Astrocyte (in vitro differentiated cells and primary cell): Measurements from ENCODE around the gene ST6GALNAC6. TPM values are rescaled to one million over a fixed set of nuclear protein-coding genes. Genes with fewer than 3 reads are reported as not detected.

Experiments used
- DNase-seq: peaks from one replicate; pipeline ENCODE4 v3.0.0-alpha.2; 2010; ENCODE audit warnings: low read depth
- FAIRE-seq: peaks from 2 replicates; lab custom pipeline; 2011; peaks lifted over from hg19 to GRCh38; lab: Jason Lieb, UNC
- H2AFZ ChIP-seq: 2 replicates; pipeline ENCODE4 v1.6.0; 2012; ENCODE audit warnings: low read depth, low read length, inconsistent platforms
- H3K27ac ChIP-seq: 2 replicates; pipeline ENCODE4 v1.5.1; 2011; ENCODE audit warnings: low read depth, low read length, inconsistent platforms
- H3K27me3 ChIP-seq: 2 replicates; pipeline ENCODE4 v1.6.0; 2011; ENCODE audit warnings: low read length, inconsistent platforms; ENCODE audit not compliant: insufficient read depth
- H3K36me3 ChIP-seq: 2 replicates; pipeline ENCODE4 v1.5.1; 2011; ENCODE audit warnings: low read length, inconsistent platforms; ENCODE audit not compliant: insufficient read depth
- H3K4me1 ChIP-seq: 2 replicates; pipeline ENCODE4 v1.5.1; 2011; ENCODE audit warnings: low read length, inconsistent platforms; ENCODE audit not compliant: insufficient read depth
- H3K4me2 ChIP-seq: 2 replicates; pipeline ENCODE4 v1.6.0; 2012; ENCODE audit warnings: low read length, inconsistent platforms
- H3K4me3 ChIP-seq: 2 replicates; pipeline ENCODE4 v1.5.1; 2011; ENCODE audit warnings: low read depth, mild to moderate bottlenecking, low read length, inconsistent platforms; ENCODE audit not compliant: insufficient read depth
- H3K79me2 ChIP-seq: 2 replicates; pipeline ENCODE4 v1.6.0; 2012; ENCODE audit warnings: mild to moderate bottlenecking, low read length, inconsistent platforms; ENCODE audit not compliant: insufficient read depth
- H3K9ac ChIP-seq: 2 replicates; pipeline ENCODE4 v1.6.0; 2012; ENCODE audit warnings: mild to moderate bottlenecking, low read length, inconsistent platforms
- H3K9me3 ChIP-seq: 2 replicates; pipeline ENCODE4 v1.5.1; 2012; ENCODE audit warnings: low read depth, mild to moderate bottlenecking, low read length, inconsistent platforms; ENCODE audit not compliant: insufficient read depth
- H4K20me1 ChIP-seq: 2 replicates; pipeline ENCODE4 v1.6.0; 2012; ENCODE audit warnings: low read length, inconsistent platforms; ENCODE audit not compliant: insufficient read depth
- H3K27ac Mint-ChIP-seq: one replicate; pipeline ENCODE4 v1.8.0; 2021; ENCODE audit warnings: mild to moderate bottlenecking, mixed read lengths; ENCODE audit not compliant: unreplicated experiment
- H3K27me3 Mint-ChIP-seq: one replicate; pipeline ENCODE4 v1.8.0; 2021; ENCODE audit warnings: low read depth, mixed read lengths; ENCODE audit not compliant: unreplicated experiment
- H3K36me3 Mint-ChIP-seq: one replicate; pipeline ENCODE4 v1.8.0; 2021; ENCODE audit warnings: low read depth, mixed read lengths; ENCODE audit not compliant: unreplicated experiment
- H3K4me1 Mint-ChIP-seq: one replicate; pipeline ENCODE4 v1.8.0; 2021; ENCODE audit warnings: low read depth, mixed read lengths; ENCODE audit not compliant: unreplicated experiment
- H3K4me3 Mint-ChIP-seq: one replicate; pipeline ENCODE4 v1.8.0; 2021; ENCODE audit warnings: mild to moderate bottlenecking, moderate library complexity, mixed read lengths; ENCODE audit not compliant: unreplicated experiment
- H3K9me3 Mint-ChIP-seq: one replicate; pipeline ENCODE4 v1.8.0; 2021; ENCODE audit warnings: mild to moderate bottlenecking, mixed read lengths; ENCODE audit not compliant: unreplicated experiment
- EZH2 ChIP-seq: IDR thresholded peaks from 2 replicates; pipeline ENCODE4 v1.6.1; 2012; ENCODE audit warnings: mild to moderate bottlenecking, low read length, inconsistent platforms; ENCODE audit not compliant: insufficient read depth
- total RNA-seq: library from RNA; stranded (reverse); gene quantifications from 2 replicates; pipeline ENCODE4 v1.2.1, GENCODE V29; 2021
- TF ChIP-seq, protein P1 (sequence below): IDR thresholded peaks from 2 replicates; pipeline ENCODE4 v1.5.1; 2011; ENCODE audit warnings: low read depth, mild to moderate bottlenecking, inconsistent platforms, low read length, moderate library complexity; ENCODE audit not compliant: insufficient read depth

Gene ST6GALNAC6
- total RNA-seq, 1 donor from 2014 or later, result 30.4 TPM

DNA sequence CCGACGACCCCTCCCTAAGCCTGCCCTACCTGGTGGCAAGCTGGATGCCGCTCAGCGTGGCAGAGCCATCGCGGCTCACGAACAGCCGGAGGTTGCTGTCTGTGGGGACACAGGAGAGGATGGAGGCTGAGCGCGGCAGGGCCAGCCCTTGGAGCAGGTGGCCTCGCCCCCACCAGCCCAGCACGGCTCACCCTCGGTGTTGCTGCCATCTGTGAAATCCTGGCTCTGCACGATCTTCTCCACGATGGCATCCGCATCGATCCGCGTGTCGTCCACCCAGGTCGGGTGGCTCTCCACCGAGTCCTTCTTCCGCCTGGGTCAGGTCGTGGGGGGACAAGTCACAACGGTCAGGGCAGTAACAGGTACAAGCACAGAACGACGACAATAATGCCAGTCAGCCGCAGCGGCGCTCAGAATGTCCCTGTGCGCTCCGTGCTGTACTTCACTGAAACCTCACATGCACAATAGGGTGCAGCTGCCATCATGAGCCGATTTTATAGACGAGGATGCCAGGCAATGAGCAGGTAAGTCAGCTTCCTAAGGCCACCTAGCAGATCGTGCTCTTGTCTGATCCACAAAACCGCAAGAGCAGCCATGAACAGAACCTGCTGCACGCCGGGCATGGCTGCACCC is 45.3 kb upstream of the ST6GALNAC6 start:
- no peaks in the 10 kb centered on the region for H3K27me3 Mint-ChIP-seq
- DNase-seq (no peak), FAIRE-seq (no peak)
- no peak overlapping the region for H2AFZ ChIP-seq
- H3K4me2 ChIP-seq, result no peak overlapping the region
- no peaks in the 10 kb centered on the region for H3K4me1 ChIP-seq
- no peak overlapping the region for H3K27ac ChIP-seq
- no peaks in the 10 kb centered on the region for H3K9me3 Mint-ChIP-seq
- no peaks in the 10 kb centered on the region for H3K27me3 ChIP-seq
- peaks cover 17% of the 10 kb centered on the region for H4K20me1 ChIP-seq
- H3K27ac Mint-ChIP-seq, result no peak overlapping the region
- H3K36me3 Mint-ChIP-seq, result peaks cover 7% of the 10 kb centered on the region
- no peaks in the 10 kb centered on the region for H3K79me2 ChIP-seq
- H3K36me3 ChIP-seq, result no peaks in the 10 kb centered on the region
- H3K4me3 Mint-ChIP-seq, result no peak overlapping the region
- no peaks in the 10 kb centered on the region for H3K9me3 ChIP-seq
- no peak for TF ChIP-seq EZH2
- TF ChIP-seq, protein P1, sequence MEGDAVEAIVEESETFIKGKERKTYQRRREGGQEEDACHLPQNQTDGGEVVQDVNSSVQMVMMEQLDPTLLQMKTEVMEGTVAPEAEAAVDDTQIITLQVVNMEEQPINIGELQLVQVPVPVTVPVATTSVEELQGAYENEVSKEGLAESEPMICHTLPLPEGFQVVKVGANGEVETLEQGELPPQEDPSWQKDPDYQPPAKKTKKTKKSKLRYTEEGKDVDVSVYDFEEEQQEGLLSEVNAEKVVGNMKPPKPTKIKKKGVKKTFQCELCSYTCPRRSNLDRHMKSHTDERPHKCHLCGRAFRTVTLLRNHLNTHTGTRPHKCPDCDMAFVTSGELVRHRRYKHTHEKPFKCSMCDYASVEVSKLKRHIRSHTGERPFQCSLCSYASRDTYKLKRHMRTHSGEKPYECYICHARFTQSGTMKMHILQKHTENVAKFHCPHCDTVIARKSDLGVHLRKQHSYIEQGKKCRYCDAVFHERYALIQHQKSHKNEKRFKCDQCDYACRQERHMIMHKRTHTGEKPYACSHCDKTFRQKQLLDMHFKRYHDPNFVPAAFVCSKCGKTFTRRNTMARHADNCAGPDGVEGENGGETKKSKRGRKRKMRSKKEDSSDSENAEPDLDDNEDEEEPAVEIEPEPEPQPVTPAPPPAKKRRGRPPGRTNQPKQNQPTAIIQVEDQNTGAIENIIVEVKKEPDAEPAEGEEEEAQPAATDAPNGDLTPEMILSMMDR, result no peak
- no peak overlapping the region for H3K4me3 ChIP-seq
- no peak overlapping the region for H3K9ac ChIP-seq
- H3K4me1 Mint-ChIP-seq, result no peaks in the 10 kb centered on the region

DNA sequence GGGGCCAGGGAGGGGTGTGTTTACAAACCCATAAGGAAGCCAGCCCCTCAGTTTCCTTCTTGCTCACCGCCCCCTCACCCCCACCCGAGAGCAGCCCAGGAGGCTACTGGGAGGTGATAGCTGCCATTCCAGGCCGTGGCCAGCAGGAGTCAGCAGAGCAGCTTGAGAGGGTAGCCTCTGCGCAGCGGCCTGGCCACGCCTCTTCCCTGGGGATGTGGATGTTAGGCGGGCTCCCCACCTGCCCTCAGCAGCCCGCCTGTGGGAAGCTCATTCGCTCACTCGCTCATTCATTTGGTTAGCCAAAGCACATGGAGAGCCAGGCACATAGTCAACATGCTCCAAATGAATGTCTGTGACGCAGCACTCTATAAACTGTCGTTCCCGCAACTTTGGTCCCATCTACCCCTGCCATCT is 44.3 kb upstream of the ST6GALNAC6 start:
- Mint-ChIP-seq H3K4me1 (no peaks in the 10 kb centered on the region), H3K27me3 (no peaks in the 10 kb centered on the region), H3K4me3 (no peak overlapping the region), H3K9me3 (no peaks in the 10 kb centered on the region), H3K27ac (no peak overlapping the region), H3K36me3 (peaks cover 7% of the 10 kb centered on the region)
- Histone ChIP-seq H3K9me3 (no peaks in the 10 kb centered on the region), H3K9ac (no peak overlapping the region), H3K4me1 (no peaks in the 10 kb centered on the region), H3K27ac (no peak overlapping the region), H4K20me1 (peaks cover 14% of the 10 kb centered on the region), H3K4me3 (no peak overlapping the region), H3K79me2 (no peaks in the 10 kb centered on the region), H3K27me3 (no peaks in the 10 kb centered on the region), H3K4me2 (no peak overlapping the region), H2AFZ (no peak overlapping the region), H3K36me3 (no peaks in the 10 kb centered on the region)
- FAIRE-seq, result no peak
- no peak for TF ChIP-seq EZH2
- TF ChIP-seq, protein P1, result peak; percentile 63
- no peak for DNase-seq

DNA sequence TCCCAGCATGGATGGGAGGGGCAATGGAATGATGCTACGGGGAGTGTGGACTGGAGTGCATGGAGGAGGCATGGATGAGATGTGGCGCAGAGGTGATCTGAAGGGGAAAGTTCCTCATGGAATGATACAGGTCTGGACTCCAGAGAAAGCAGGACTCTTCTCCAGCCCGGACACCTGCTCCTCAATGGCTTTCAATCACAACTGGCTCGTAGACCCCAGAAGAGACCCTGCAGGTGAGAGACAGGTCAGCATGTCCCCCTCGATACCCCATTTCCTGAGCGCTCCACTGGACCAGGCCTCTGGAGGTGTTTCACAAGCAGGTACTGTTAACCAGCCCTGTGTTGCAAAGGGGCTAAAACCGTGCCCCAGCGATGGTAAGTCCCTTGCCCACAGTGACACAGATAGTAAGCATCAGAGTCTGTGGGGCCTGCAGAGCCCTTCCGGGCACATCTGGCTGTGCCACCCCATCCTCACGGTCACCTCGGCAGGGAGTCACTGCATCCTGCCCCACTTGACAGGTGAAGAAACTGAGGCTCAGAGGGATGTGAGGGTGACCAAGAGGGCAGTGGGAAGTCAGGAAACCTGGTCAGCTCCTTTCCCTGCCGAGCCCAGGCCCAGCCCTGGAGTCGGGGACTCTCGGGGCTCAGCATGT is 43.7 kb upstream of the ST6GALNAC6 start:
- H4K20me1 ChIP-seq, result peaks cover 14% of the 10 kb centered on the region
- no peak overlapping the region for H3K27ac Mint-ChIP-seq

More for the DNA sequence above, 43.7 kb upstream of the ST6GALNAC6 start:
- no peak for DNase-seq
- H3K4me1 ChIP-seq, result no peaks in the 10 kb centered on the region
- TF ChIP-seq EZH2, result no peak
- TF ChIP-seq, protein P1, result peak; percentile 6
- H3K9me3 ChIP-seq, result no peaks in the 10 kb centered on the region
- Mint-ChIP-seq H3K9me3 (no peaks in the 10 kb centered on the region), H3K27me3 (no peaks in the 10 kb centered on the region), H3K4me3 (no peak overlapping the region), H3K4me1 (no peaks in the 10 kb centered on the region), H3K36me3 (peaks cover 7% of the 10 kb centered on the region)
- no peak for FAIRE-seq
- H3K79me2 ChIP-seq, result no peaks in the 10 kb centered on the region
- H3K4me3 ChIP-seq, result no peak overlapping the region
- H3K9ac ChIP-seq, result no peak overlapping the region
- no peak overlapping the region for H3K27ac ChIP-seq
- H3K4me2 ChIP-seq, result no peak overlapping the region
- no peaks in the 10 kb centered on the region for H3K36me3 ChIP-seq
- H3K27me3 ChIP-seq, result no peaks in the 10 kb centered on the region
- no peak overlapping the region for H2AFZ ChIP-seq
